T47D (cell line): ENCODE measurements around the gene KLHL3.
"Not testable (repeated sequence)": the region's sequence is repeated elsewhere in the genome, so short reads cannot be mapped to it uniquely, and the experiment has no call there.

Experiments
- DNase-seq, 2 experiments: peaks; one replicate each; pipeline versions ENCODE4 v3.0.0 to v3.0.0-alpha.2; 2011 to 2012; ENCODE audit warnings: low read depth in 1 of 2, low spot score in 1 of 2
- JUND ChIP-seq: IDR thresholded peaks from 2 replicates; pipeline ENCODE4 v1.6.1; 2012; ENCODE audit warnings: low read depth
- in situ Hi-C: cut with HindIII; loops from 2 replicates; pipeline ENCODE4 v1.10.0; 2016; ENCODE audit warnings: low sequenced_read_pairs, low pct_unique_long_range_greater_than_20kb

Gene KLHL3

DNA sequence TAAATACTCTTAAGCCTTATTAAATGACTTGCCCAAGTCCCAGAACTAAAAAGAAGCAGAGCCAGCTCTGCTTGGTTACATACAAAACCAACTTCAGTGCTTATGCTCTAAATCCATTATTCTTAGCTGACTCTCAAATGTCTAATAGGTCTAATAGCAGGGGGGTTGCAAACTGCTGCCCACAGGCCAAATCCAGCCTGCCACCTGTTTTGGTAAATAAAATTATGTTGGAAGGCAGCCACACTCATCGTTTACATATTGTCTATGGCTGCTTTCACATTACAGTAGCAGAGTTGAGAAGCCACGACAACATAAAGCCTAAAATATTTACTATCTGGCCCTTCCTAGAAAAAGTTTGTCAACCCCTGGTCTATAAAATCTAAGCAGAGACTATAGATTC is 69.0 kb downstream of the KLHL3 start:
- no peak for TF ChIP-seq JUND
- no peak for DNase-seq
- in situ Hi-C loops: no loop called here

GRCh38 chr5:137666461-137666850 is 69.4 kb downstream of the KLHL3 start:
- no peak for TF ChIP-seq JUND
- no peak for DNase-seq
- in situ Hi-C loops: no loop called here

GRCh38 chr5:137665678-137666460 is 70.0 kb downstream of the KLHL3 start:
- no peak for TF ChIP-seq JUND
- no peak for DNase-seq
- in situ Hi-C loops: no loop called here

GRCh38 chr5:137660349-137660817 is 75.5 kb downstream of the KLHL3 start:
- peak; percentile 61 to 86 for DNase-seq
- TF ChIP-seq JUND: no peak
- in situ Hi-C loops: no loop called here

GRCh38 chr5:137659209-137659608 is 76.7 kb downstream of the KLHL3 start:
- no peak for DNase-seq
- in situ Hi-C loops: no loop called here
- no peak for TF ChIP-seq JUND

DNA sequence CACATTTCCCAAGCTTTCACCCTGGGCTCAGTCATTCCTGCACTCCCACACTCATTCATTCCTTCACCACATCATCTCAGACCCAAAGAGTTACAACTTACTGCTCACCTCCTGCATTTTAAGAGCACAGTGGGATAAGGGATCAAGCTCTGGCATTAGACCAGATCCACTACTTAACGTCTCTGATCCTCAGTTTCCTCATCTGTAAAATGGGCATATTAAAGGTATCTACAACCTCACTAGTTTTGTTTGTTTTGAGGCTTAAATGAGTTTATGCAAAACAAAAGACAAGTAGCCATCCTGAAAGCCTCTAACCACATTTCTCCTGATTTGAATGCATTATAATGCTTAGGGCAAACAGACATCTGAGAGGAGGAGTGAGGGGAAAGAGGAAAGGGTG is 77.6 kb downstream of the KLHL3 start:
- DNase-seq: no peak
- TF ChIP-seq JUND: no peak
- in situ Hi-C loops: no loop called here

- no peak for TF ChIP-seq JUND
- DNase-seq: no peak
- in situ Hi-C loops: no loop called here
Observed at GRCh38 chr5:137657073-137657472, 78.8 kb downstream of the KLHL3 start.

GRCh38 chr5:137656558-137656957 is 79.3 kb downstream of the KLHL3 start:
- in situ Hi-C loops: no loop called here
- no peak for DNase-seq
- no peak for TF ChIP-seq JUND

GRCh38 chr5:137651022-137651421 is 84.9 kb downstream of the KLHL3 start:
- in situ Hi-C loops: no loop called here
- TF ChIP-seq JUND: no peak
- DNase-seq: no peak

- TF ChIP-seq JUND: no peak
- no peak for DNase-seq
- in situ Hi-C loops: no loop called here
Observed at GRCh38 chr5:137649228-137649935, 86.5 kb downstream of the KLHL3 start.

GRCh38 chr5:137648361-137648760 is 87.5 kb downstream of the KLHL3 start:
- no peak for TF ChIP-seq JUND

DNA sequence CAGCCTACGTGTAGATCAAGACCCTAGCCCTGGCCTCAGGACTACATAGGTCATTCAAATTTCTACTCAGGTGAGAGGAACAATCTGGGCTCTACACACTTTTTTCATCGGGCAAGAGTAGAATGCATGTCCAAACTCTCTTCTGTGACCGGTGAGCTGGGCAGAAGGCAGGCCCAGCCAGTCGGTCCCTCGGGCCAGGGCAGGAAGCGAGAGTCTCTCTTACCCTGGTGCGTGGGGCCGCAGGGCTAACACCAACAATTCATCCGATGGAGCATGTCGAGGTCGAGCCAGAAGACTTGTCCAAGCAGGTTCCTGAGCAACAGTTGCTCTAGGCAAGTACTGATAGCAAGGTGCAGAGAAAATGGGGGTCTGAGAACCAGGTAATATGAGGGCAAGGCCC is 88.5 kb downstream of the KLHL3 start:
- TF ChIP-seq JUND: no peak
- in situ Hi-C loops: no loop called here
- DNase-seq: no peak

More at GRCh38 chr5:137648361-137648760, 87.5 kb downstream of the KLHL3 start:
- in situ Hi-C loops: no loop called here
- DNase-seq: no peak

DNA sequence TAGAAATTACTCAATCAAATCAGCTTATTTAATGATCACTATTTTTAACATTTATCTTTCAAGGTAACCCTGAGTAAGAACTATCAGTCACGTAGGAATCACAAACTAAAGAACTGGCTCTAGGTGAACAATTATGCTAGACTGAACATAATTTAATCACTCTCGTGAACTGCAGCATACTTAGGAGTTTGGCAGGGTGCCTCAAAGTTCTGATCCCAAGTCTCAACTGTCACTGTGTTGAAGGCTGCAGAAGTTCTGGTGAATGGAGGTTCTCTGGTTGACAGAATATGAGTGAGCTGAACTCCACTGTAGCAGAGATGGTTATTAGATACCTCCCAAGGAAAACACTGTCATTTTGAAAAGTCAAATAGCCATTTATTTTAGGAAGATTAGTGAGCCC is 89.1 kb downstream of the KLHL3 start:
- DNase-seq: no peak
- TF ChIP-seq JUND: no peak
- in situ Hi-C loops: no loop called here

DNA sequence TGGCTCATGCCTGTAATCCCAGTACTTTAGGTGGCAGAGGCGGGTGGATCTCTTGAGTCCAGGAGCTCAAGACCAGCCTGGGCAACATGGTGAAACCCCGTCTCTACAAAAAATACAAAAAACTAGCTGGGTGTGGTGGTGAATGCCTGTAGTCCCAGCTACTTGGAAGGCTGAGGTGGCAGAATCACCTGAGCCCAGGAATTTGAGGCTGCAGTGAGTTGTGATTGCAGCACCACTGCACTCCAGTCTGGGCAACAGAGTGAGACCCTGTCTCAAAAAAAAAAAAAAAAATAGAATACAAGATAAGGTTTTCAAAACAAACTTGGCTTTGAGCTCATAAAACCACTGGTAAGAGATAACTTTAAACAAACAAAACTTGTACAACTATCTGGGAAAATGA is 92.8 kb downstream of the KLHL3 start:
- DNase-seq, in situ Hi-C loops: not testable (repeated sequence)
